Measurements from ENCODE around the gene RAB27B. TPM values are rescaled to one million over a fixed set of nuclear protein-coding genes. Genes with fewer than 3 reads are reported as not detected.

RAB27B gene
- total and polyA plus RNA-seq, 2 donors (not counting 1 experiment from before 2014, with no cell fraction given), result 0.01 to 0.07 TPM

GRCh38 chr18:54825601-54826344 lies 2.5 kb upstream of the RAB27B start:
- Histone ChIP-seq H3K4me1 (ENCODE audit: control insufficient read depth in 2 of 2, insufficient read depth in 2 of 2, low read length in 2 of 2) (peaks cover 10 to 12% of the 10 kb centered on the region in 2 donors), H3K27ac (ENCODE audit: low read length in 2 of 2) (no peak overlapping the region), H3K27me3 (replicated peaks in 1 of 4; ENCODE audit: control extremely low read depth in 1 of 4, control insufficient read depth in 3 of 4, insufficient read depth in 4 of 4, low read length in 3 of 4) (peaks cover 0 to 10% (median 6%) of the 10 kb centered on the region in 4 experiments), H3K4me2 (replicated peaks; ENCODE audit: low read depth, low read length, poor library complexity, severe bottlenecking) (no peak overlapping the region), H3K9me3 (ENCODE audit: control extremely low read depth in 1 of 3, control insufficient read depth in 2 of 3, insufficient read depth in 1 of 3, low read length in 2 of 3) (peaks cover 0 to 4% (median 0%) of the 10 kb centered on the region in 3 donors), H3K79me2 (ENCODE audit: control insufficient read depth, insufficient read depth, low read length) (no peaks in the 10 kb centered on the region), H3K9ac (ENCODE audit: low read length) (no peak overlapping the region), H4K20me1 (ENCODE audit: control insufficient read depth, insufficient read depth, low read length, poor library complexity, severe bottlenecking) (no peaks in the 10 kb centered on the region), H3K36me3 (replicated peaks in 1 of 2; ENCODE audit: control extremely low read depth in 1 of 2, control insufficient read depth in 1 of 2, extremely low read depth in 1 of 2, insufficient read depth in 2 of 2, low read length in 1 of 2) (no peaks in the 10 kb centered on the region), H3K4me3 (ENCODE audit: control extremely low read depth in 1 of 5, extremely low read depth in 1 of 5, insufficient read depth in 1 of 5, low read depth in 2 of 5, low read length in 4 of 5) (no peak overlapping the region), H2AFZ (ENCODE audit: insufficient read depth, low read depth, low read length, poor library complexity, severe bottlenecking) (no peak overlapping the region)
- no peak for TF ChIP-seq EZH2 (IDR thresholded peaks at IDR 0.05; ENCODE audit: borderline replicate concordance, insufficient read depth, low read depth, low read length, poor library complexity, severe bottlenecking)
- no peak for TF ChIP-seq CTCF (IDR thresholded peaks at IDR 0.05)
- H3K4me3 Mint-ChIP-seq, result no peak overlapping the region
- H3K27me3 Mint-ChIP-seq, result peaks cover 18% of the 10 kb centered on the region
- intact Hi-C loops (cut with micrococcal nuclease), result no loop called here
- ChIA-PET CTCF (no interaction called here), POLR2A (no interaction called here)
- DNase-seq (no peak), ATAC-seq (ENCODE audit: low read depth) (no peak)
- peaks cover 9% of the 10 kb centered on the region for H3K4me1 Mint-ChIP-seq
- H3K9me3 Mint-ChIP-seq (ENCODE audit: insufficient read depth), result no peaks in the 10 kb centered on the region
- no peak overlapping the region for H3K27ac Mint-ChIP-seq
- 67% methylated on average over 1 of the region's 2 CpGs for WGBS (ENCODE audit: insufficient coverage)

- Histone ChIP-seq H3K9ac (ENCODE audit: low read length) (peak overlapping the region; percentile 50), H3K4me2 (replicated peaks; ENCODE audit: low read depth, low read length, poor library complexity, severe bottlenecking) (peak overlapping the region; percentile 77), H2AFZ (ENCODE audit: insufficient read depth, low read depth, low read length, poor library complexity, severe bottlenecking) (peak overlapping the region; percentile 67), H4K20me1 (ENCODE audit: control insufficient read depth, insufficient read depth, low read length, poor library complexity, severe bottlenecking) (no peaks in the 10 kb centered on the region), H3K27ac (ENCODE audit: low read length in 2 of 2) (no peak overlapping the region), H3K4me3 (ENCODE audit: control extremely low read depth in 1 of 5, extremely low read depth in 1 of 5, insufficient read depth in 1 of 5, low read depth in 2 of 5, low read length in 4 of 5) (peak overlapping the region in 3 of 5 experiments; percentile 39 to 42 (median 42)), H3K9me3 (ENCODE audit: control extremely low read depth in 1 of 3, control insufficient read depth in 2 of 3, insufficient read depth in 1 of 3, low read length in 2 of 3) (peaks cover 0 to 4% (median 1%) of the 10 kb centered on the region in 3 donors), H3K79me2 (ENCODE audit: control insufficient read depth, insufficient read depth, low read length) (no peaks in the 10 kb centered on the region), H3K36me3 (replicated peaks in 1 of 2; ENCODE audit: control extremely low read depth in 1 of 2, control insufficient read depth in 1 of 2, extremely low read depth in 1 of 2, insufficient read depth in 2 of 2, low read length in 1 of 2) (no peaks in the 10 kb centered on the region), H3K27me3 (replicated peaks in 1 of 4; ENCODE audit: control extremely low read depth in 1 of 4, control insufficient read depth in 3 of 4, insufficient read depth in 4 of 4, low read length in 3 of 4) (peaks cover 0 to 10% (median 6%) of the 10 kb centered on the region in 4 experiments), H3K4me1 (ENCODE audit: control insufficient read depth in 2 of 2, insufficient read depth in 2 of 2, low read length in 2 of 2) (peaks cover 10 to 12% of the 10 kb centered on the region in 2 donors)
- intact Hi-C loops (cut with micrococcal nuclease), result no loop called here
- no peak for ATAC-seq (ENCODE audit: low read depth)
- Mint-ChIP-seq H3K4me3 (peak overlapping the region; percentile 68), H3K4me1 (peaks cover 7% of the 10 kb centered on the region), H3K9me3 (ENCODE audit: insufficient read depth) (peaks cover 7% of the 10 kb centered on the region), H3K27me3 (peaks cover 36% of the 10 kb centered on the region), H3K27ac (no peak overlapping the region)
- TF ChIP-seq CTCF (IDR thresholded peaks at IDR 0.05) (no peak), EZH2 (IDR thresholded peaks at IDR 0.05; ENCODE audit: borderline replicate concordance, insufficient read depth, low read depth, low read length, poor library complexity, severe bottlenecking) (no peak)
- POLR2A ChIA-PET, result no interaction called here
- CTCF ChIA-PET, result no interaction called here
- DNase-seq, result no peak
- WGBS (ENCODE audit: insufficient coverage), result no CpG with 5 or more reads among the region's 2 CpGs
Measured at GRCh38 chr18:54828986-54829385, 709 bp downstream of the RAB27B start.
